Measurements from ENCODE around the gene RPL7A. TPM values are rescaled to one million over a fixed set of nuclear protein-coding genes. Genes with fewer than 3 reads are reported as not detected.
"Not testable (repeated sequence)": the region's sequence is repeated elsewhere in the genome, so short reads cannot be mapped to it uniquely, and the experiment has no call there.

RPL7A gene
- total RNA-seq, 1 experiment from 2014 or later, result 2,895 TPM

DNA sequence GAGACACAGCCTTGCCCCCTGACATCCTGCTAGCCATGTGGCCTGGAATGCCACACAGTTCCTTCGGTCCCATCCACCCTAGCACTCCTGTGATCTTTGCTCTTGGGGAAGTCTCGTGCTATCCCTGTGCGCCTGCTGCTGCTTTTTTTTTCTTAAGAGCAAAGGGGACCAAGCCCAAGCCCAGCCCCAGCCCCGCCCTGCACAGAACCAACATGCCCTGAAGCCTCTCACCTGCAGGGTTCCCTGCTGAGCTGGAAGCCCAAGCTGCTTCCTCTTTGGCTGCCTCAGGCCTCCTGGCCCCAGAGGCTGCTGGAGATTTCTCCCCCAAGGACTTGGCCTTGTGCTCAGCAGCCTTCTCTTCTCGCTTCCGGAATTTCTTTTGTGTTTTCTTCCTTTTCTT, 13.9 kb upstream of the RPL7A start:
- Histone ChIP-seq H3K18ac (ENCODE audit: insufficient read length, low read depth, low read length) (no peak overlapping the region), H3K56ac (ENCODE audit: insufficient read length, low read depth, low read length) (no peak overlapping the region), H2BK12ac (ENCODE audit: insufficient read length, low read depth, low read length) (no peak overlapping the region), H4K8ac (replicated peaks; ENCODE audit: insufficient read length, low read depth, low read length) (no peak overlapping the region), H3K9me3 (ENCODE audit: control insufficient read depth, low read depth, low read length) (no peaks in the 10 kb centered on the region), H3K23me2 (ENCODE audit: insufficient read length, low read depth, low read length, poor library complexity, severe bottlenecking) (peaks cover 3% of the 10 kb centered on the region), H3T11ph (ENCODE audit: low read length) (no peak overlapping the region), H2BK5ac (ENCODE audit: insufficient read length, low read length) (no peak overlapping the region), H2BK120ac (ENCODE audit: low read depth, low read length, poor library complexity, severe bottlenecking) (no peak overlapping the region), H2BK20ac (ENCODE audit: low read depth, low read length, poor library complexity, severe bottlenecking) (no peak overlapping the region), H3K79me1 (ENCODE audit: insufficient read depth, low read depth, low read length, poor library complexity, severe bottlenecking) (no peaks in the 10 kb centered on the region), H3K23ac (ENCODE audit: insufficient read length, low read depth, low read length) (no peak overlapping the region), H3K27ac (ENCODE audit: insufficient read length, low read depth, low read length) (no peak overlapping the region), H3K14ac (ENCODE audit: insufficient read depth, low read length) (no peak overlapping the region), H3K4ac (ENCODE audit: low read depth, low read length) (no peak overlapping the region), H3K9ac (ENCODE audit: extremely low read depth, insufficient read length, low read length) (no peak overlapping the region), H2AK5ac (ENCODE audit: insufficient read length, low read length) (no peak overlapping the region), H3K4me1 (ENCODE audit: insufficient read depth, low read length) (no peaks in the 10 kb centered on the region), H4K5ac (ENCODE audit: insufficient read length, low read depth, low read length) (no peak overlapping the region), H4K91ac (ENCODE audit: insufficient read length, low read depth, low read length) (no peak overlapping the region), H4K20me1 (ENCODE audit: control insufficient read depth, insufficient read depth, insufficient read length) (no peaks in the 10 kb centered on the region), H3K79me2 (ENCODE audit: insufficient read depth, low read length) (peaks cover 3% of the 10 kb centered on the region; the same call in 1 of the 2 replicates), H3K27me3 (ENCODE audit: insufficient read depth, low read length) (no peaks in the 10 kb centered on the region), H3K4me2 (ENCODE audit: insufficient read depth, insufficient read length, low read length) (no peak overlapping the region), H2AFZ (ENCODE audit: low read length) (no peak overlapping the region), H2BK15ac (ENCODE audit: low read depth, low read length) (no peak overlapping the region)
- no CpG with 5 or more reads among the region's 6 CpGs for WGBS (ENCODE audit: extremely low coverage, insufficient read length, low lambda C conversion rate)
- H3K4me3 Mint-ChIP-seq, result peak overlapping the region; percentile 98
- H3K36me3 Mint-ChIP-seq (ENCODE audit: insufficient read depth in 1 of 3, low read depth in 3 of 3), result peaks cover 34 to 73% (median 56%) of the 10 kb centered on the region in 3 experiments
- peak overlapping the region in 1 of 3 experiments; percentile 85; a peak in 1 of 7 replicates for H3K27ac Mint-ChIP-seq
- peaks cover under 1 to 3% of the 10 kb centered on the region in 2 experiments; a peak in 3 of 5 replicates for H3K9me3 Mint-ChIP-seq
- H3K4me1 Mint-ChIP-seq, result peaks cover 15 to 22% of the 10 kb centered on the region in 2 experiments
- TF ChIP-seq, protein P1, sequence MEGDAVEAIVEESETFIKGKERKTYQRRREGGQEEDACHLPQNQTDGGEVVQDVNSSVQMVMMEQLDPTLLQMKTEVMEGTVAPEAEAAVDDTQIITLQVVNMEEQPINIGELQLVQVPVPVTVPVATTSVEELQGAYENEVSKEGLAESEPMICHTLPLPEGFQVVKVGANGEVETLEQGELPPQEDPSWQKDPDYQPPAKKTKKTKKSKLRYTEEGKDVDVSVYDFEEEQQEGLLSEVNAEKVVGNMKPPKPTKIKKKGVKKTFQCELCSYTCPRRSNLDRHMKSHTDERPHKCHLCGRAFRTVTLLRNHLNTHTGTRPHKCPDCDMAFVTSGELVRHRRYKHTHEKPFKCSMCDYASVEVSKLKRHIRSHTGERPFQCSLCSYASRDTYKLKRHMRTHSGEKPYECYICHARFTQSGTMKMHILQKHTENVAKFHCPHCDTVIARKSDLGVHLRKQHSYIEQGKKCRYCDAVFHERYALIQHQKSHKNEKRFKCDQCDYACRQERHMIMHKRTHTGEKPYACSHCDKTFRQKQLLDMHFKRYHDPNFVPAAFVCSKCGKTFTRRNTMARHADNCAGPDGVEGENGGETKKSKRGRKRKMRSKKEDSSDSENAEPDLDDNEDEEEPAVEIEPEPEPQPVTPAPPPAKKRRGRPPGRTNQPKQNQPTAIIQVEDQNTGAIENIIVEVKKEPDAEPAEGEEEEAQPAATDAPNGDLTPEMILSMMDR (conservative IDR thresholded peaks at IDR 0.05), result no peak
- H3K27me3 Mint-ChIP-seq (ENCODE audit: low read depth), result no peaks in the 10 kb centered on the region; the same call in none of the 2 replicates
- DNase-seq, result peak; percentile 91

DNA sequence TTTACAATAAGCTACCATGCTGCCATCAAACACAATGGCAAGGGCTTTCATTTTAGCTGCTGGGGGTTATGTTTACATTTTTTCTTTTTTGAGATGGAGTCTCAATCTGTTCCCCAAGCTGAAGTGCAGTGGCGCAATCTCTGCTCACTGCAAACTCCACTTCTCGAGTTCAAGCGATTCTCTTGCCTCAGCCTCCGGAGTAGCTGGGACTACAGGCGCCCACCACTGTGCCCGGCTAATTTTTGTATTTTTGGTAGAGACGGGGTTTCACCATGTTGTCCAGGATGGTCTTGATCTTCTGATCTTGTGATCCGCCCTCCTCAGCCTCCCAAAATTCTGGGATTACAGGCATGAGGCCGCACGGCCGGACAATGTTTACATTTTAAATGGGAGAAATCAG, 13.1 kb upstream of the RPL7A start:
- H3K36me3 Mint-ChIP-seq (ENCODE audit: insufficient read depth in 1 of 3, low read depth in 3 of 3), result peaks cover 40 to 79% (median 63%) of the 10 kb centered on the region in 3 experiments
- H3K27me3 Mint-ChIP-seq (ENCODE audit: low read depth); H3K79me2 ChIP-seq (ENCODE audit: insufficient read depth, low read length): not testable (repeated sequence)

More for the DNA sequence above, 13.1 kb upstream of the RPL7A start:
- Histone ChIP-seq H3K4me2 (ENCODE audit: insufficient read depth, insufficient read length, low read length) (peak overlapping the region; percentile 75), H3K9ac (ENCODE audit: extremely low read depth, insufficient read length, low read length) (peak overlapping the region; percentile 43)
- not testable (repeated sequence) for H3K18ac ChIP-seq (ENCODE audit: insufficient read length, low read depth, low read length); H3K4me1 ChIP-seq (ENCODE audit: insufficient read depth, low read length); H3K27ac ChIP-seq (ENCODE audit: insufficient read length, low read depth, low read length); DNase-seq; H4K8ac ChIP-seq (replicated peaks; ENCODE audit: insufficient read length, low read depth, low read length); H2BK5ac ChIP-seq (ENCODE audit: insufficient read length, low read length); H4K5ac ChIP-seq (ENCODE audit: insufficient read length, low read depth, low read length); H2BK120ac ChIP-seq (ENCODE audit: low read depth, low read length, poor library complexity, severe bottlenecking); H3K79me1 ChIP-seq (ENCODE audit: insufficient read depth, low read depth, low read length, poor library complexity, severe bottlenecking); H3K14ac ChIP-seq (ENCODE audit: insufficient read depth, low read length); H3K23ac ChIP-seq (ENCODE audit: insufficient read length, low read depth, low read length); H3K9me3 ChIP-seq (ENCODE audit: control insufficient read depth, low read depth, low read length); H2AFZ ChIP-seq (ENCODE audit: low read length); H3K4ac ChIP-seq (ENCODE audit: low read depth, low read length); H2BK12ac ChIP-seq (ENCODE audit: insufficient read length, low read depth, low read length); H3K9me3 Mint-ChIP-seq; H2BK15ac ChIP-seq (ENCODE audit: low read depth, low read length); H4K91ac ChIP-seq (ENCODE audit: insufficient read length, low read depth, low read length); H2AK5ac ChIP-seq (ENCODE audit: insufficient read length, low read length); H4K20me1 ChIP-seq (ENCODE audit: control insufficient read depth, insufficient read depth, insufficient read length); H3T11ph ChIP-seq (ENCODE audit: low read length); H3K23me2 ChIP-seq (ENCODE audit: insufficient read length, low read depth, low read length, poor library complexity, severe bottlenecking); H3K56ac ChIP-seq (ENCODE audit: insufficient read length, low read depth, low read length); H2BK20ac ChIP-seq (ENCODE audit: low read depth, low read length, poor library complexity, severe bottlenecking); H3K27me3 ChIP-seq (ENCODE audit: insufficient read depth, low read length)
- peak overlapping the region; percentile 98 for H3K4me3 Mint-ChIP-seq
- WGBS (ENCODE audit: extremely low coverage, insufficient read length, low lambda C conversion rate), result no CpG with 5 or more reads among the region's 11 CpGs
- peaks cover 15 to 22% of the 10 kb centered on the region in 2 experiments for H3K4me1 Mint-ChIP-seq
- H3K27ac Mint-ChIP-seq, result peak overlapping the region in 1 of 3 experiments; percentile 72; a peak in 1 of 7 replicates
